Skeletal muscle tissue (tissue), 4 donors: ENCODE results near the gene ANGPTL2. TPM values are rescaled to one million over a fixed set of nuclear protein-coding genes. Genes with fewer than 3 reads are reported as not detected.

Source experiments
- H3K27ac ChIP-seq: one replicate; pipeline ENCODE4 v1.7.0; 2013; ENCODE audit warnings: mild to moderate bottlenecking, low read depth, low read length, inconsistent platforms
- H3K27me3 ChIP-seq, 3 donors: one replicate each; pipeline ENCODE4 v1.7.0; 2013; ENCODE audit warnings: low read length in 3 of 3; ENCODE audit not compliant: control insufficient read depth in 3 of 3, insufficient read depth in 3 of 3
- H3K36me3 ChIP-seq, 3 donors: one replicate each; pipeline ENCODE4 v1.7.0; 2013; ENCODE audit warnings: low read length in 3 of 3; ENCODE audit not compliant: control insufficient read depth in 3 of 3, insufficient read depth in 3 of 3
- H3K4me1 ChIP-seq, 3 donors: one replicate each; pipeline ENCODE4 v1.7.0; 2013; ENCODE audit warnings: low read length in 3 of 3, mild to moderate bottlenecking in 3 of 3; ENCODE audit not compliant: control insufficient read depth in 3 of 3, insufficient read depth in 3 of 3
- H3K4me3 ChIP-seq, 3 donors: one replicate each; pipeline ENCODE4 v1.7.0; 2013; ENCODE audit warnings: low read length in 3 of 3
- H3K9ac ChIP-seq, 3 donors: one replicate each; pipeline ENCODE4 v1.7.0; 2013; ENCODE audit warnings: low read length in 3 of 3, mild to moderate bottlenecking in 3 of 3, moderate library complexity in 2 of 3, low read depth in 1 of 3
- H3K9me3 ChIP-seq, 3 donors: one replicate each; pipeline ENCODE4 v1.7.0; 2013; ENCODE audit warnings: low read length in 3 of 3; ENCODE audit not compliant: control insufficient read depth in 3 of 3
- total RNA-seq: library from RNA; depleted of rRNA; stranded (reverse); fragments of >200 nt; gene quantifications from one replicate; pipeline ENCODE4 v1.2.3, GENCODE V29; 2014
- donor health status: Osteomylitis.

Gene ANGPTL2
- total RNA-seq, 1 donor from 2014 or later = 37.6 TPM

GRCh38 chr9:127058011-127058644, 64.3 kb downstream of the ANGPTL2 start:
- Histone ChIP-seq H3K9ac (peak overlapping the region in 2 of 3 donors; percentile 1 to 45), H3K4me3 (no peak overlapping the region), H3K27ac (peak overlapping the region; percentile 56), H3K9me3 (no peaks in the 10 kb centered on the region), H3K27me3 (no peaks in the 10 kb centered on the region), H3K4me1 (peaks cover 52 to 69% (median 62%) of the 10 kb centered on the region in 3 donors), H3K36me3 (no peaks in the 10 kb centered on the region)

- peaks cover 65 to 74% (median 70%) of the 10 kb centered on the region in 3 donors for H3K4me1 ChIP-seq
- no peaks in the 10 kb centered on the region for H3K36me3 ChIP-seq
- no peak overlapping the region for H3K4me3 ChIP-seq
- H3K27me3 ChIP-seq = no peaks in the 10 kb centered on the region
- no peak overlapping the region for H3K27ac ChIP-seq
- H3K9ac ChIP-seq = peak overlapping the region in 1 of 3 donors; percentile 47
- H3K9me3 ChIP-seq = no peaks in the 10 kb centered on the region
Measured at GRCh38 chr9:127056446-127056845, 66.0 kb downstream of the ANGPTL2 start.

GRCh38 chr9:127055745-127056402, 66.6 kb downstream of the ANGPTL2 start:
- no peaks in the 10 kb centered on the region for H3K27me3 ChIP-seq
- no peak overlapping the region for H3K4me3 ChIP-seq
- H3K9ac ChIP-seq = peak overlapping the region in 2 of 3 donors; percentile 5 to 47
- no peaks in the 10 kb centered on the region for H3K9me3 ChIP-seq
- no peaks in the 10 kb centered on the region for H3K36me3 ChIP-seq
- H3K27ac ChIP-seq = no peak overlapping the region
- peaks cover 65 to 77% (median 70%) of the 10 kb centered on the region in 3 donors for H3K4me1 ChIP-seq

- no peak overlapping the region for H3K4me3 ChIP-seq
- H3K36me3 ChIP-seq = no peaks in the 10 kb centered on the region
- H3K27ac ChIP-seq = peak overlapping the region; percentile 68
- H3K4me1 ChIP-seq = peaks cover 65 to 79% (median 74%) of the 10 kb centered on the region in 3 donors
- H3K9me3 ChIP-seq = no peaks in the 10 kb centered on the region
- H3K27me3 ChIP-seq = no peaks in the 10 kb centered on the region
- H3K9ac ChIP-seq = no peak overlapping the region
Measured at GRCh38 chr9:127053960-127054359, 68.5 kb downstream of the ANGPTL2 start.

GRCh38 chr9:127053057-127053821, 69.2 kb downstream of the ANGPTL2 start:
- Histone ChIP-seq H3K4me3 (peak overlapping the region in 1 of 3 donors; percentile 7), H3K27ac (peak overlapping the region; percentile 68), H3K27me3 (no peaks in the 10 kb centered on the region), H3K4me1 (peaks cover 58 to 72% (median 69%) of the 10 kb centered on the region in 3 donors), H3K9ac (no peak overlapping the region), H3K36me3 (no peaks in the 10 kb centered on the region), H3K9me3 (no peaks in the 10 kb centered on the region)

- Histone ChIP-seq H3K27ac (peak overlapping the region; percentile 42), H3K27me3 (no peaks in the 10 kb centered on the region), H3K4me3 (no peak overlapping the region), H3K9me3 (no peaks in the 10 kb centered on the region), H3K4me1 (peaks cover 46 to 60% (median 57%) of the 10 kb centered on the region in 3 donors), H3K9ac (no peak overlapping the region), H3K36me3 (no peaks in the 10 kb centered on the region)
Measured at GRCh38 chr9:127051881-127052595, 70.4 kb downstream of the ANGPTL2 start.

- no peak overlapping the region for H3K27ac ChIP-seq
- no peaks in the 10 kb centered on the region for H3K9me3 ChIP-seq
- no peaks in the 10 kb centered on the region for H3K36me3 ChIP-seq
- no peak overlapping the region for H3K4me3 ChIP-seq
- H3K4me1 ChIP-seq = peaks cover 32 to 46% (median 43%) of the 10 kb centered on the region in 3 donors
- H3K27me3 ChIP-seq = no peaks in the 10 kb centered on the region
- no peak overlapping the region for H3K9ac ChIP-seq
Measured at GRCh38 chr9:127050591-127051001, 71.8 kb downstream of the ANGPTL2 start.

GRCh38 chr9:127050152-127050551, 72.3 kb downstream of the ANGPTL2 start:
- Histone ChIP-seq H3K4me3 (no peak overlapping the region), H3K9me3 (no peaks in the 10 kb centered on the region), H3K27me3 (no peaks in the 10 kb centered on the region), H3K4me1 (peaks cover 29 to 43% (median 42%) of the 10 kb centered on the region in 3 donors), H3K36me3 (no peaks in the 10 kb centered on the region), H3K27ac (no peak overlapping the region), H3K9ac (no peak overlapping the region)

GRCh38 chr9:127049581-127049980, 72.9 kb downstream of the ANGPTL2 start:
- Histone ChIP-seq H3K27me3 (no peaks in the 10 kb centered on the region), H3K9ac (no peak overlapping the region), H3K27ac (peak overlapping the region; percentile 39), H3K9me3 (no peaks in the 10 kb centered on the region), H3K36me3 (no peaks in the 10 kb centered on the region), H3K4me3 (no peak overlapping the region), H3K4me1 (peaks cover 27 to 42% (median 37%) of the 10 kb centered on the region in 3 donors)
